Keratinocyte (primary cell): Measurements from ENCODE around the gene SLC25A44. TPM values are rescaled to one million over a fixed set of nuclear protein-coding genes. Genes with fewer than 3 reads are reported as not detected.
"Not testable (repeated sequence)": the region's sequence is repeated elsewhere in the genome, so short reads cannot be mapped to it uniquely, and the experiment has no call there.

Experiments used
- DNase-seq: peaks from one replicate; pipeline ENCODE4 v3.0.0-alpha.2; 2011; ENCODE audit warnings: low read depth, missing footprints, low spot score
- FAIRE-seq: peaks from 2 replicates; lab custom pipeline; 2011; peaks lifted over from hg19 to GRCh38; lab: Jason Lieb, UNC
- H2AFZ ChIP-seq: 2 replicates; pipeline ENCODE4 v1.6.0; 2012; ENCODE audit warnings: low read length, control low read depth, inconsistent platforms; ENCODE audit not compliant: control insufficient read depth
- H3K27ac ChIP-seq: 2 replicates; pipeline ENCODE4 v1.5.1; 2011; ENCODE audit warnings: low read length; ENCODE audit not compliant: control insufficient read depth, insufficient read depth
- H3K27me3 ChIP-seq: 3 replicates; pipeline ENCODE4 v1.6.0; 2011; ENCODE audit warnings: low read length; ENCODE audit not compliant: control insufficient read depth, insufficient read depth; ENCODE audit errors: extremely low read depth
- H3K36me3 ChIP-seq, 2 experiments: 2 replicates in 1 of 2; 3 replicates in 1 of 2; pipeline ENCODE4 v1.5.1; 2011; ENCODE audit warnings: low read length in 2 of 2, mild to moderate bottlenecking in 1 of 2; ENCODE audit not compliant: control insufficient read depth in 2 of 2, insufficient read depth in 2 of 2; ENCODE audit errors: extremely low read depth in 1 of 2
- H3K4me1 ChIP-seq: 3 replicates; pipeline ENCODE4 v1.5.1; 2011; ENCODE audit warnings: low read length; ENCODE audit not compliant: control insufficient read depth, insufficient read depth; ENCODE audit errors: extremely low read depth
- H3K4me2 ChIP-seq: 3 replicates; pipeline ENCODE4 v1.6.0; 2011; ENCODE audit warnings: low read depth, low read length; ENCODE audit not compliant: control insufficient read depth, insufficient read depth; ENCODE audit errors: extremely low read depth
- H3K4me3 ChIP-seq, 3 experiments: fragments of 200-600 bp in 1 of 3; sonication (generic) in 1 of 3; 2 replicates in 2 of 3; 3 replicates in 1 of 3; pipeline ENCODE4 v1.5.1; 2011 to 2016; ENCODE audit warnings: low read length in 3 of 3, mild to moderate bottlenecking in 3 of 3, control low read depth in 2 of 3, inconsistent platforms in 1 of 3, low read depth in 1 of 3, mixed read lengths in 1 of 3, mixed run types in 1 of 3, moderate library complexity in 1 of 3; ENCODE audit not compliant: control insufficient read depth in 2 of 3, insufficient read depth in 2 of 3; ENCODE audit errors: extremely low read depth in 1 of 3
- H3K79me2 ChIP-seq: 2 replicates; pipeline ENCODE4 v1.6.0; 2012; ENCODE audit warnings: low read length; ENCODE audit not compliant: control insufficient read depth, insufficient read depth
- H3K9ac ChIP-seq: 3 replicates; pipeline ENCODE4 v1.6.0; 2011; ENCODE audit warnings: low read length; ENCODE audit not compliant: control insufficient read depth, insufficient read depth; ENCODE audit errors: extremely low read depth
- H3K9me1 ChIP-seq: 3 replicates; pipeline ENCODE4 v1.6.0; 2011; ENCODE audit warnings: low read length; ENCODE audit not compliant: control insufficient read depth, insufficient read depth; ENCODE audit errors: extremely low read depth
- H3K9me3 ChIP-seq: 2 replicates; pipeline ENCODE4 v1.5.1; 2012; ENCODE audit warnings: low read depth, low read length; ENCODE audit not compliant: control insufficient read depth
- H4K20me1 ChIP-seq: 3 replicates; pipeline ENCODE4 v1.6.0; 2011; ENCODE audit warnings: low read length; ENCODE audit not compliant: control insufficient read depth, insufficient read depth; ENCODE audit errors: extremely low read depth
- CTCF ChIP-seq, 3 experiments: IDR thresholded peaks in 1 of 3; conservative IDR thresholded peaks in 1 of 3; optimal IDR thresholded peaks in 1 of 3; 2 replicates in 2 of 3; 3 replicates in 1 of 3; pipeline versions ENCODE3 to v1.5.1; 2011; ENCODE audit warnings: low read length in 3 of 3, mild to moderate bottlenecking in 3 of 3, moderate library complexity in 2 of 3, control low read depth in 1 of 3, inconsistent platforms in 1 of 3; ENCODE audit not compliant: insufficient read depth in 2 of 3; ENCODE audit errors: extremely low read depth in 1 of 3
- EZH2 ChIP-seq: IDR thresholded peaks from one replicate; pipeline ENCODE4 v1.6.1; 2012; ENCODE audit warnings: inconsistent platforms, mild to moderate bottlenecking, low read length, moderate library complexity
- dilution Hi-C: fragments of 300-500 bp; cut with MboI; formaldehyde crosslinking; loops from one replicate; pipeline ENCODE4 v1.7.0; 2020; ENCODE audit warnings: low sequenced_read_pairs; ENCODE audit not compliant: extremely low pct_ligation_motif_present
- polyA plus RNA-seq, 5 experiments: library from polyadenylated mRNA; depleted of rRNA in 3 of 5; stranded (reverse) in 3 of 5; stranded (forward) in 1 of 5; unstranded in 1 of 5; fragments of >200 nt; gene quantifications; 1 replicate in 1 of 5; 2 replicates in 3 of 5; 3 replicates in 1 of 5; pipeline versions ENCODE4 v1.2.1 to v1.2.3, GENCODE V29; 2011 to 2012; ENCODE audit warnings: missing spikeins in 2 of 5, low read depth in 1 of 5, low replicate concordance in 1 of 5

The SLC25A44 gene
- polyA plus RNA-seq, 1 donor (not counting 4 experiments of a cell fraction or from before 2014, with no cell fraction given), result 24.4 TPM

- H3K36me3 ChIP-seq, result peaks cover 6 to 7% of the 10 kb centered on the region in 2 experiments
- DNase-seq (no peak), FAIRE-seq (no peak)
- no peak overlapping the region for H3K4me3 ChIP-seq
- H3K4me1 ChIP-seq, result no peaks in the 10 kb centered on the region
- H2AFZ ChIP-seq, result no peak overlapping the region
- H3K79me2 ChIP-seq, result no peaks in the 10 kb centered on the region
- no peak overlapping the region for H3K27ac ChIP-seq
- dilution Hi-C loops, result no loop called here
- no peaks in the 10 kb centered on the region for H4K20me1 ChIP-seq
- H3K9me3 ChIP-seq, result no peaks in the 10 kb centered on the region
- no peak for TF ChIP-seq EZH2
- no peak for TF ChIP-seq CTCF (optimal IDR thresholded peaks at IDR 0.05 in 1 of 3, IDR thresholded peaks at IDR 0.05 in 1 of 3, conservative IDR thresholded peaks at IDR 0.05 in 1 of 3; ENCODE audit: extremely low read depth in 1 of 3, insufficient read depth in 2 of 3, low read length in 3 of 3)
- H3K9ac ChIP-seq, result no peak overlapping the region
- H3K9me1 ChIP-seq, result no peaks in the 10 kb centered on the region
- no peak overlapping the region for H3K4me2 ChIP-seq
- no peaks in the 10 kb centered on the region for H3K27me3 ChIP-seq
Measured at GRCh38 chr1:156177919-156178654, 15.8 kb upstream of the SLC25A44 start.

- no peaks in the 10 kb centered on the region for H3K27me3 ChIP-seq
- TF ChIP-seq EZH2 (no peak), CTCF (optimal IDR thresholded peaks at IDR 0.05 in 1 of 3, IDR thresholded peaks at IDR 0.05 in 1 of 3, conservative IDR thresholded peaks at IDR 0.05 in 1 of 3; ENCODE audit: extremely low read depth in 1 of 3, insufficient read depth in 2 of 3, low read length in 3 of 3) (no peak)
- no peak for DNase-seq
- no peak overlapping the region for H2AFZ ChIP-seq
- no peak for FAIRE-seq
- no peaks in the 10 kb centered on the region for H3K79me2 ChIP-seq
- H3K36me3 ChIP-seq, result peaks cover 2 to 4% of the 10 kb centered on the region in 2 experiments
- H3K4me1 ChIP-seq, result no peaks in the 10 kb centered on the region
- H4K20me1 ChIP-seq, result no peaks in the 10 kb centered on the region
- H3K9ac ChIP-seq, result no peak overlapping the region
- H3K27ac ChIP-seq, result no peak overlapping the region
- H3K4me3 ChIP-seq, result no peak overlapping the region
- H3K4me2 ChIP-seq, result no peak overlapping the region
- H3K9me1 ChIP-seq, result no peaks in the 10 kb centered on the region
- dilution Hi-C loops, result no loop called here
- no peaks in the 10 kb centered on the region for H3K9me3 ChIP-seq
Measured at GRCh38 chr1:156180471-156180870, 13.4 kb upstream of the SLC25A44 start.

GRCh38 chr1:156181391-156181924, 12.4 kb upstream of the SLC25A44 start:
- H2AFZ ChIP-seq, H3K27me3 ChIP-seq, H3K9me3 ChIP-seq, H3K9ac ChIP-seq, FAIRE-seq, H4K20me1 ChIP-seq, H3K27ac ChIP-seq, H3K9me1 ChIP-seq, H3K4me2 ChIP-seq, H3K36me3 ChIP-seq, H3K4me3 ChIP-seq, dilution Hi-C loops, H3K79me2 ChIP-seq, DNase-seq, H3K4me1 ChIP-seq: not testable (repeated sequence)
